ENCODE results near the gene MT2A. TPM values are rescaled to one million over a fixed set of nuclear protein-coding genes. Genes with fewer than 3 reads are reported as not detected.

MT2A gene
- total and polyA plus RNA-seq, 10 of the 15 experiments (the other 5 are each of a cell fraction or from before 2014, with no cell fraction given), result 7.3 to 271 (median 53.5) TPM

DNA sequence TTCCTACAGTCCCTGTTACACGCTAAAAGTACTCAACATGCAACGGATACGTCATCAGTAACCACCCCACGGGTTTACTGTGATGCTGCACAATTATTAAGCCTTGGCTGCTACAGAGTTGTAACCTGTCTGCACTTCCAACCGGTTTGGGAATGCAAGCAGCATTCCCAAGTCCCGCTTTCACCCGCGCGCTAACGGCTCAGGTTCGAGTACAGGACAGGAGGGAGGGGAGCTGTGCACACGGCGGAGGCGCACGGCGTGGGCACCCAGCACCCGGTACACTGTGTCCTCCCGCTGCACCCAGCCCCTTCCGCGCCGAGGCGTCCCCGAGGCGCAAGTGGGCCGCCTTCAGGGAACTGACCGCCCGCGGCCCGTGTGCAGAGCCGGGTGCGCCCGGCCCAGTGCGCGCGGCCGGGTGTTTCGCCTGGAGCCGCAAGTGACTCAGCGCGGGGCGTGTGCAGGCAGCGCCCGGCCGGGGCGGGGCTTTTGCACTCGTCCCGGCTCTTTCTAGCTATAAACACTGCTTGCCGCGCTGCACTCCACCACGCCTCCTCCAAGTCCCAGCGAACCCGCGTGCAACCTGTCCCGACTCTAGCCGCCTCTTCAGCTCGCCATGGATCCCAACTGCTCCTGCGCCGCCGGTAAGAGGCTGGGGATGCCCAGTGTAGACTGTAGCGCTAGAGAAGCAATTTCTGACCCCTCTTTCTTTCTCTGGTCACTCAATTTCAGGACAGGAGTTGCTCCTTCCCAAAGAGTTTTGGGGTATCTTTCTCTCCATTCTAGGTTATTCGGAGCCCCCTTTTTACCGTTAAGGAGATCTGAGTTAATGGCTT is at the start of gene MT2A (continued):
- no peak for TF ChIP-seq MEF2B (IDR thresholded peaks at IDR 0.05; ENCODE audit: partially characterized antibody, poor library complexity, severe bottlenecking)
- TF ChIP-seq, protein P1, sequence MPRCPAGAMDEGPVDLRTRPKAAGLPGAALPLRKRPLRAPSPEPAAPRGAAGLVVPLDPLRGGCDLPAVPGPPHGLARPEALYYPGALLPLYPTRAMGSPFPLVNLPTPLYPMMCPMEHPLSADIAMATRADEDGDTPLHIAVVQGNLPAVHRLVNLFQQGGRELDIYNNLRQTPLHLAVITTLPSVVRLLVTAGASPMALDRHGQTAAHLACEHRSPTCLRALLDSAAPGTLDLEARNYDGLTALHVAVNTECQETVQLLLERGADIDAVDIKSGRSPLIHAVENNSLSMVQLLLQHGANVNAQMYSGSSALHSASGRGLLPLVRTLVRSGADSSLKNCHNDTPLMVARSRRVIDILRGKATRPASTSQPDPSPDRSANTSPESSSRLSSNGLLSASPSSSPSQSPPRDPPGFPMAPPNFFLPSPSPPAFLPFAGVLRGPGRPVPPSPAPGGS (IDR thresholded peaks at IDR 0.05; ENCODE audit: borderline replicate concordance, insufficient read depth, low read depth, low read length, poor library complexity, severe bottlenecking), result no peak

DNA sequence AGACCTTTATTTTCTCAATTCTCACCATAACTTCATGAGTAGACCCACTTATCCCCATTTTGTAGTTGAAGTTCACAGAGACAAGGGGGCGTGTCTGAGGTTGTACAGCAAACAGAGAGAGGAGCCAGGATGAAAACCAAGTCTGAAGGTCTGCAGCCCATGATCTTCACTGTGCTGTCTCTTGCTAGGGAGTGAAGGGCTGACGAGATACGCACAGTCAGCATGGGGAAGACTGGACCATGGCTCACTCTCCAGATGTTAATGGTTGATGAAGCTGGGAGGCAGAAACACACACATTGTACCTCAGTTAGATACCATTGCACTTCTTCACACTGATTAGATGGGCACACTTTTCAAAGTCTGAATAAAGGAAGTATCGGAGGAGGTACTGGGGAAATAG is 49.3 kb upstream of the MT2A start:
- DNase-seq (ENCODE audit: low read depth, low spot score) (no peak), FAIRE-seq (no peak), ATAC-seq (no peak)
- ChIA-PET SMC1A (ENCODE audit: uncharacterized antibody, unreplicated experiment) (no interaction called here), RAD21 (ENCODE audit: unreplicated experiment) (no interaction called here), CTCF (no interaction called here), POLR2A (no interaction called here)
- Histone ChIP-seq H3K27me3 (replicated peaks in 1 of 2; ENCODE audit: control insufficient read depth in 2 of 2, insufficient read depth in 2 of 2, low read length in 1 of 2) (no peaks in the 10 kb centered on the region; a peak in 2 of 4 replicates), H3K9ac (ENCODE audit: control insufficient read depth, insufficient read depth, low read length) (no peak overlapping the region), H2AFZ (ENCODE audit: control insufficient read depth, low read depth, low read length) (no peak overlapping the region), H3K4me1 (ENCODE audit: control insufficient read depth, insufficient read depth, low read length) (no peaks in the 10 kb centered on the region), H4K20me1 (ENCODE audit: control insufficient read depth, insufficient read depth) (no peaks in the 10 kb centered on the region), H3K36me3 (ENCODE audit: control insufficient read depth in 2 of 2, insufficient read depth in 2 of 2, low read length in 1 of 2) (no peaks in the 10 kb centered on the region), H3K79me2 (ENCODE audit: control insufficient read depth, insufficient read depth, low read length) (no peaks in the 10 kb centered on the region), H3K9me3 (replicated peaks; ENCODE audit: control insufficient read depth, insufficient read depth, low read length) (no peaks in the 10 kb centered on the region), H3K27ac (ENCODE audit: control insufficient read depth, insufficient read depth) (no peak overlapping the region), H3K4me3 (no peak overlapping the region), H3K4me2 (ENCODE audit: control insufficient read depth, insufficient read depth) (no peak overlapping the region)
- intact Hi-C loops (cut with micrococcal nuclease; ENCODE audit: unreplicated experiment) (no loop called here), in situ Hi-C loops (cut with MboI) (no loop called here)
- 62% methylated on average over 4 of the region's 4 CpGs for WGBS (ENCODE audit: insufficient coverage, insufficient replicate concordance, low lambda C conversion rate, missing lambda C conversion rate)
- TF ChIP-seq CBFB (IDR thresholded peaks at IDR 0.05; ENCODE audit: low read depth) (no peak), CBX3 (IDR thresholded peaks at IDR 0.05; ENCODE audit: borderline replicate concordance, low read depth) (no peak)
- TF ChIP-seq, protein P2, sequence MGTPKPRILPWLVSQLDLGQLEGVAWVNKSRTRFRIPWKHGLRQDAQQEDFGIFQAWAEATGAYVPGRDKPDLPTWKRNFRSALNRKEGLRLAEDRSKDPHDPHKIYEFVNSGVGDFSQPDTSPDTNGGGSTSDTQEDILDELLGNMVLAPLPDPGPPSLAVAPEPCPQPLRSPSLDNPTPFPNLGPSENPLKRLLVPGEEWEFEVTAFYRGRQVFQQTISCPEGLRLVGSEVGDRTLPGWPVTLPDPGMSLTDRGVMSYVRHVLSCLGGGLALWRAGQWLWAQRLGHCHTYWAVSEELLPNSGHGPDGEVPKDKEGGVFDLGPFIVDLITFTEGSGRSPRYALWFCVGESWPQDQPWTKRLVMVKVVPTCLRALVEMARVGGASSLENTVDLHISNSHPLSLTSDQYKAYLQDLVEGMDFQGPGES (IDR thresholded peaks at IDR 0.05), result no peak
- BruUV-seq (replicated peaks), result no TSS peak

Data from GM12878 (cell line).